ENCODE measurements around the gene SLC5A1. TPM values are rescaled to one million over a fixed set of nuclear protein-coding genes. Genes with fewer than 3 reads are reported as not detected.

SLC5A1 gene
- total and polyA plus RNA-seq, 4 donors = 0.06 to 0.32 (median 0.24) TPM

DNA sequence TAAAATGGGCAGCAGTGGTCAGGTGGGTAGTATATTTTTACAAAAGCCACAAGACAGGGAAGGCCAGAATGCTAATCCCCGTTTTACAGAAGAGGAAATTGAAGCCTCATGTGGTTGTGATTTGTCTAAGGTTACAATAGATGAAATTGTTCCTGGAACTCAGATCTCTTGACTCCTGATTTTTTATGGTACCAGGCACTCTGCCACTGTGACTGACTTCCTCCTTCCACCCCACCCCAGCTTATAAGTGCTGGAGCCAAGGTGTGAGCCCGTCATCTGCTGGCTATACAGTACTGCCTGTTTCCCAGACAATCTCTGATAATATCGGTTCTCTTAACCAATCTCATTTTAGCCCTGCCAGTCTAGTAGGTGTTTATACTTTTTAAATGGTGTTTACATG is 1.9 kb downstream of the SLC5A1 start:
- Histone ChIP-seq H3K27ac (ENCODE audit: low read depth, low read length) (no peak overlapping the region), H3K4me1 (ENCODE audit: control insufficient read depth, insufficient read depth, low read length) (peaks cover 4% of the 10 kb centered on the region), H3K36me3 (ENCODE audit: control insufficient read depth, insufficient read depth, low read length) (no peaks in the 10 kb centered on the region), H3K4me3 (ENCODE audit: low read depth, low read length) (no peak overlapping the region), H3K27me3 (ENCODE audit: control insufficient read depth, insufficient read depth, low read length) (peaks cover 3% of the 10 kb centered on the region), H3K9me3 (ENCODE audit: control insufficient read depth, insufficient read depth, low read length) (no peaks in the 10 kb centered on the region)
- no peak for DNase-seq (ENCODE audit: low read depth in 4 of 6, low spot score in 6 of 6)
- WGBS (ENCODE audit: insufficient coverage) = 100% methylated on average over 1 of the region's 3 CpGs

DNA sequence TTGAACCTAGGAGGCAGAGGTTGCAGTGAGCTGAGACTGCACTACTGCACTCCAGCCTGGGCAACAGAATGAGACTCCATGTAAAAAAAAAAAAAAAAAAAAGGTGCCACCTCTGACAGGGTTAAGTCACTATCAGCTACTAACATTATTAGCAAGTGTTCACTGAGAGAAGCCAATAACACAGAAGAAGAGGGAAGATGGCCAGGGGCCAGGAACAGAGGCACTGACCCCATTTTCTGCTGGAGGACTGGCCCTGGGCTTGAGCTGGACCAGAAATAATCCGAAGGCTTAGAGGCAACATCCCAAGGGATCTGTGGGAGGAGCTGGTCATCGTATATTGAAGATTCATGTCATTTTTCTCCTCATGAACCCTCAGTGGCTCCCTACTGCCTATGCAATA is 5.0 kb downstream of the SLC5A1 start:
- 86% methylated on average over 1 of the region's 2 CpGs for WGBS (ENCODE audit: insufficient coverage)
- no peak for DNase-seq (ENCODE audit: low read depth in 4 of 6, low spot score in 6 of 6)

DNA sequence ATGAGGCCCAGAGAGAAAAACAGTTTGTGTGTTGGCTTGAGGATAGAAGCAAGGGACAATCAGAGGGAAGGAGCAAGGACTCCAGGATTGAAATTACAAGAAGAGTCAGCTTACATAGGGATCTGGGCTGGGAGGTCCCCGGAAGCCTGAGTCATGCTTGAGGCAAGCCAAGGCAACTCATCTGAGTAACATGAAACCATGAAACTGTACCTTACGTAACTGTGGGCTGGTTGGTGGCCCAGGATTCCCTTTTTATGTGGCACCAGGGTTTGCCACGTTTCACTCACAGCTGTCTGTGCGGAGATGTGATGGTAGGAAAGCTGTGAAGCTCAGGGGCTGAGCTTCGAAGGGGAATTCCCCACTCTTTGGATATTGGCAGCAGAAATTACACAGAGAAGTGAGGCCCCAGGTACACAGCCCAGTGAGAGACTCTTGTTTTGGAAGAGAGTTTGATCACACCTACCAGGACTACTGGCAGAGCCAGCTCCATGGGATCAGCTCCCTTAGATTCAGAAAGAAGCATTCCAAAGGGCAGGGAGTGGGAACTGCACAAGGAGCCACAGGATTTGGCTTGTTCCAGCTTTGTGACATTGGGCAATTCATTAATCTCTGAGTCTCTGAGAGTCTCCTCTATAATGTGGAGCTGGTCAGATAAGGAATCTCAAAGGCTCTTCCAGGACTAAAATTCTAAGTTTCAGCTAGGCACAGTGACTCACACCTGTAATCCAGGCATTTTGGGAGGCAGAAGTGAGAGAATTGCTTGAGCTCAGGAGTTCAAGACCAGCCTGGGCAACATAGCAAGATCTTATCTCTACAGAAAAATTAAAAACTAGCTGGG is 7.8 kb downstream of the SLC5A1 start:
- no peaks in the 10 kb centered on the region for H3K27me3 ChIP-seq (ENCODE audit: control insufficient read depth, insufficient read depth, low read length)
- no peak for DNase-seq (ENCODE audit: low read depth in 4 of 6, low spot score in 6 of 6)
- no peak overlapping the region for H3K4me3 ChIP-seq (ENCODE audit: low read depth, low read length)
- no peaks in the 10 kb centered on the region for H3K36me3 ChIP-seq (ENCODE audit: control insufficient read depth, insufficient read depth, low read length)
- no peak overlapping the region for H3K27ac ChIP-seq (ENCODE audit: low read depth, low read length)
- no peaks in the 10 kb centered on the region for H3K4me1 ChIP-seq (ENCODE audit: control insufficient read depth, insufficient read depth, low read length)
- no peaks in the 10 kb centered on the region for H3K9me3 ChIP-seq (ENCODE audit: control insufficient read depth, insufficient read depth, low read length)
- 80% methylated on average over 5 of the region's 5 CpGs for WGBS (ENCODE audit: insufficient coverage)

More for the DNA sequence above, 5.0 kb downstream of the SLC5A1 start:
- no peak overlapping the region for H3K27ac ChIP-seq (ENCODE audit: low read depth, low read length)
- peaks cover under 1% of the 10 kb centered on the region for H3K4me1 ChIP-seq (ENCODE audit: control insufficient read depth, insufficient read depth, low read length)
- H3K9me3 ChIP-seq (ENCODE audit: control insufficient read depth, insufficient read depth, low read length) = no peaks in the 10 kb centered on the region
- no peak overlapping the region for H3K4me3 ChIP-seq (ENCODE audit: low read depth, low read length)
- no peaks in the 10 kb centered on the region for H3K27me3 ChIP-seq (ENCODE audit: control insufficient read depth, insufficient read depth, low read length)
- no peaks in the 10 kb centered on the region for H3K36me3 ChIP-seq (ENCODE audit: control insufficient read depth, insufficient read depth, low read length)

DNA sequence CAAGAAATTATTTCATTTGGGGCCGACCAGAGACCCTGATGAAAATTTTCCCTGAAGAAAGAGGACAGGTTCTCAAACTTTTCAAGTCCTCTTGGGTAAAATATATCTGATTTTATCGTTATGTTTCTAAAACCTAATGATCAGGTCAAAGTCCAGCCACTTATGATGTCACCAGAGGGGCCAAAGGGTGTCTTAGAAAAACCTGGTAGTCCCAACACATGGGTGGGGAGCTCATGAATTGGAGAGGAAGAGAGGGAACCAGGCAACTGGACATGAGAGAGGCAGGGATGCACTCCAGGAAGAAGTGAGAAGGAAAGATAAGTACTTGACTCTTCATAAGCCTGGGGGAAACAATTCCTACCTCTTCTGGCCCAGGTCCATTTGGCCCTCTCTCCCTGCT is 9.2 kb downstream of the SLC5A1 start:
- H3K4me3 ChIP-seq (ENCODE audit: low read depth, low read length) = no peak overlapping the region
- H3K4me1 ChIP-seq (ENCODE audit: control insufficient read depth, insufficient read depth, low read length) = no peaks in the 10 kb centered on the region
- no peaks in the 10 kb centered on the region for H3K9me3 ChIP-seq (ENCODE audit: control insufficient read depth, insufficient read depth, low read length)
- WGBS (ENCODE audit: insufficient coverage) = 100% methylated on average over 1 of the region's 2 CpGs
- DNase-seq (ENCODE audit: low read depth in 4 of 6, low spot score in 6 of 6) = no peak
- H3K36me3 ChIP-seq (ENCODE audit: control insufficient read depth, insufficient read depth, low read length) = no peaks in the 10 kb centered on the region
- H3K27me3 ChIP-seq (ENCODE audit: control insufficient read depth, insufficient read depth, low read length) = no peaks in the 10 kb centered on the region
- H3K27ac ChIP-seq (ENCODE audit: low read depth, low read length) = no peak overlapping the region

GRCh38 chr22:32052936-32053791 is 10.1 kb downstream of the SLC5A1 start:
- no peaks in the 10 kb centered on the region for H3K27me3 ChIP-seq (ENCODE audit: control insufficient read depth, insufficient read depth, low read length)
- no peaks in the 10 kb centered on the region for H3K36me3 ChIP-seq (ENCODE audit: control insufficient read depth, insufficient read depth, low read length)
- no peaks in the 10 kb centered on the region for H3K9me3 ChIP-seq (ENCODE audit: control insufficient read depth, insufficient read depth, low read length)
- WGBS (ENCODE audit: insufficient coverage) = no CpG with 5 or more reads among the region's 5 CpGs
- H3K4me1 ChIP-seq (ENCODE audit: control insufficient read depth, insufficient read depth, low read length) = no peaks in the 10 kb centered on the region
- no peak overlapping the region for H3K4me3 ChIP-seq (ENCODE audit: low read depth, low read length)
- H3K27ac ChIP-seq (ENCODE audit: low read depth, low read length) = no peak overlapping the region
- DNase-seq (ENCODE audit: low read depth in 4 of 6, low spot score in 6 of 6) = peak in 2 of 6 donors; percentile 57 to 69

DNA sequence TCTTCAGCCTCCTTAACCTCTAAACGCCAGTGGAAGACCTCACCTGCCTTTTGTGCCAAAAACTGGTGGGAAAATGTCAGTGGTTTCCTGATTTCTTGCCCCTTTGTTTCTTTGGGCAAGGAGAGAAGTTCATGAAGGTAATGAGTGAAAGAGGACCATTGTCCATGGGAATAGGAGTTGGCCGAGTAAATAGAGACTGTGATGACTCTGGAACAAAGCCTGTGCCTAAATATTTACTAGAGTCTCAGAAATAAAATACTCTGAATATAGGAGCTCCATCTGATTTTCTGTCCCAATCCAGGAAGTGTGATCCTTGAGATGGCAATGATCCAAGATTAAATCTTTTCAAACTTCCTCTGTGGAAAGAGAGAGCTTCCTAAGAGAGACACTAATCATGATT is 12.0 kb downstream of the SLC5A1 start:
- Histone ChIP-seq H3K4me3 (ENCODE audit: low read depth, low read length) (no peak overlapping the region), H3K4me1 (ENCODE audit: control insufficient read depth, insufficient read depth, low read length) (no peaks in the 10 kb centered on the region), H3K27me3 (ENCODE audit: control insufficient read depth, insufficient read depth, low read length) (no peaks in the 10 kb centered on the region), H3K9me3 (ENCODE audit: control insufficient read depth, insufficient read depth, low read length) (no peaks in the 10 kb centered on the region), H3K27ac (ENCODE audit: low read depth, low read length) (no peak overlapping the region), H3K36me3 (ENCODE audit: control insufficient read depth, insufficient read depth, low read length) (no peaks in the 10 kb centered on the region)
- no peak for DNase-seq (ENCODE audit: low read depth in 4 of 6, low spot score in 6 of 6)
- WGBS (ENCODE audit: insufficient coverage) = 71% methylated on average over 1 of the region's 2 CpGs

DNA sequence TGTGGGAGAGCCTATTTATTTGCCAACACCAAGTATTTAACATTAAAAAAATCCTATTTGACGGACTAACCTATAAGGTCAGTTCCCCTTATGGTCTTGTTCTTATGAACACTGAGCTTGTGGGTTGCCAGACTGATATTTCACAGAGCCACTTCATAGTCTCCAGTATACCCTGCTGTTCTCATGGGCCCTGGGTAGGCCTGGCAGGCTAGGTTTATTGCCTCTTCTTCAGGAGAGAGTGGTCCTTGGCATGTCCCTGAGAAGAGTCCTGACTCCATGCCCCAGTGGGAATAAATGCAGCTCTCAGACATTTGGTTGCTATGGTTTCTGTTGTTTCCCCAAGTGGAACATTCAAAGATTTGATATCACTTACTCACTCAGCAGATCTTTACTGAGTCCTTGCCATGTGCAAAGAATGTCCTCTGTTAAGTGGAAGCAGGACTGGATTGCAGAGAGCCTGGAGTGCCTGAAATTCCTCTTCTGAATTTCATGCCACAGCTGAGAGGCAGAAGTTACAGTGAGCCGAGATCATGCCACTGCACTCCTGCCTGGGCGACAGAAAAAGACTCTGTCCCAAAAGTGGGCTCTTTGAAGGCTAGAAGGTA is 15.7 kb downstream of the SLC5A1 start:
- H3K4me1 ChIP-seq (ENCODE audit: control insufficient read depth, insufficient read depth, low read length) = no peaks in the 10 kb centered on the region

DNA sequence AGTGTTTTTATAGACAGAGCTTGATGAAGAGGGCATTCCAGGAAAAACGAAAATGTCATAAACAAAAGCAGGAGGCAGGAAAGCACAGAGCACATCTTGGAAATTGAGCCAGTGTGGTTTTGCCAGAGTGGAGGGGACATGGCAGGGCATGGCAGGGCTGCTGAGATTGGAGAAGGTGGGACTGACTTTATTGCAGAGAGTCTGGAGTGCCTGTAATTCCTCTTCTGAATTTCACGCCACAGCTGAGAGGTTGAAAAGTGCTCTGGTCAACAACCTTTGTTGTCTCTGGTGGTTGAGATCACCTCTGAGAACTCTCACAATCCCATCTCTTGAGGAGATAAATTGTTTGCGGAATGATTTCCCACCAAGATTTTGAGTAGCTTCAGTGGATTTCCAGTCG is 16.4 kb downstream of the SLC5A1 start:
- no peaks in the 10 kb centered on the region for H3K4me1 ChIP-seq (ENCODE audit: control insufficient read depth, insufficient read depth, low read length)
- DNase-seq (ENCODE audit: low read depth in 4 of 6, low spot score in 6 of 6) = no peak
- H3K27ac ChIP-seq (ENCODE audit: low read depth, low read length) = no peak overlapping the region
- no peak overlapping the region for H3K4me3 ChIP-seq (ENCODE audit: low read depth, low read length)
- WGBS (ENCODE audit: insufficient coverage) = 57% methylated on average over 1 of the region's 4 CpGs
- no peaks in the 10 kb centered on the region for H3K9me3 ChIP-seq (ENCODE audit: control insufficient read depth, insufficient read depth, low read length)
- H3K27me3 ChIP-seq (ENCODE audit: control insufficient read depth, insufficient read depth, low read length) = no peaks in the 10 kb centered on the region
- H3K36me3 ChIP-seq (ENCODE audit: control insufficient read depth, insufficient read depth, low read length) = no peaks in the 10 kb centered on the region

More for the DNA sequence above, 15.7 kb downstream of the SLC5A1 start:
- Histone ChIP-seq H3K36me3 (ENCODE audit: control insufficient read depth, insufficient read depth, low read length) (no peaks in the 10 kb centered on the region), H3K9me3 (ENCODE audit: control insufficient read depth, insufficient read depth, low read length) (no peaks in the 10 kb centered on the region), H3K4me3 (ENCODE audit: low read depth, low read length) (no peak overlapping the region), H3K27ac (ENCODE audit: low read depth, low read length) (no peak overlapping the region), H3K27me3 (ENCODE audit: control insufficient read depth, insufficient read depth, low read length) (no peaks in the 10 kb centered on the region)
- peak in 2 of 6 donors; percentile 17 to 66 for DNase-seq (ENCODE audit: low read depth in 4 of 6, low spot score in 6 of 6)
- WGBS (ENCODE audit: insufficient coverage) = 67% methylated on average over 2 of the region's 3 CpGs

DNA sequence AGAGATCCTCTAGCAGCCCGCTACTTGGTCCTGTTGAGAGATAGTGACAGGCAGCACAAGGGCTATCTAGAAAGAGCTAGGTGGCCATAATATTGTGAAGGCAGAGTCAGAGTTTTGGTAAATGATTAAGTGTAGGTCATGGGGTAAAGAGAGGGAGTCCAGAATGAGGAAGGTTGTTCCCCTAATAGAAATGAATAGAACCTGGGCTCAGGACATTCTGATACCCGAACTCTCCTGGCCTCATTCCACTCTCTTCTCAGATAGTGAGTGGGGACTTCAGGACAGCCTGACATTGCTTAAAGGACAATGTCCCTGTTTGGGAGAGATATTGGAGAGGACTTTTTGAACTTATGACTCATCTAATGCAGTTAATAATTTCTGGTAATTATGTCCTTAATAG is 20.6 kb downstream of the SLC5A1 start:
- Histone ChIP-seq H3K4me1 (ENCODE audit: control insufficient read depth, insufficient read depth, low read length) (no peaks in the 10 kb centered on the region), H3K4me3 (ENCODE audit: low read depth, low read length) (no peak overlapping the region), H3K27me3 (ENCODE audit: control insufficient read depth, insufficient read depth, low read length) (no peaks in the 10 kb centered on the region), H3K27ac (ENCODE audit: low read depth, low read length) (no peak overlapping the region), H3K9me3 (ENCODE audit: control insufficient read depth, insufficient read depth, low read length) (no peaks in the 10 kb centered on the region), H3K36me3 (ENCODE audit: control insufficient read depth, insufficient read depth, low read length) (no peaks in the 10 kb centered on the region)
- 93% methylated on average over 1 of the region's 2 CpGs for WGBS (ENCODE audit: insufficient coverage)
- DNase-seq (ENCODE audit: low read depth in 4 of 6, low spot score in 6 of 6) = no peak

Data from spinal cord (tissue), 10 donors.